ENCODE results near the gene VAMP8.

DNA sequence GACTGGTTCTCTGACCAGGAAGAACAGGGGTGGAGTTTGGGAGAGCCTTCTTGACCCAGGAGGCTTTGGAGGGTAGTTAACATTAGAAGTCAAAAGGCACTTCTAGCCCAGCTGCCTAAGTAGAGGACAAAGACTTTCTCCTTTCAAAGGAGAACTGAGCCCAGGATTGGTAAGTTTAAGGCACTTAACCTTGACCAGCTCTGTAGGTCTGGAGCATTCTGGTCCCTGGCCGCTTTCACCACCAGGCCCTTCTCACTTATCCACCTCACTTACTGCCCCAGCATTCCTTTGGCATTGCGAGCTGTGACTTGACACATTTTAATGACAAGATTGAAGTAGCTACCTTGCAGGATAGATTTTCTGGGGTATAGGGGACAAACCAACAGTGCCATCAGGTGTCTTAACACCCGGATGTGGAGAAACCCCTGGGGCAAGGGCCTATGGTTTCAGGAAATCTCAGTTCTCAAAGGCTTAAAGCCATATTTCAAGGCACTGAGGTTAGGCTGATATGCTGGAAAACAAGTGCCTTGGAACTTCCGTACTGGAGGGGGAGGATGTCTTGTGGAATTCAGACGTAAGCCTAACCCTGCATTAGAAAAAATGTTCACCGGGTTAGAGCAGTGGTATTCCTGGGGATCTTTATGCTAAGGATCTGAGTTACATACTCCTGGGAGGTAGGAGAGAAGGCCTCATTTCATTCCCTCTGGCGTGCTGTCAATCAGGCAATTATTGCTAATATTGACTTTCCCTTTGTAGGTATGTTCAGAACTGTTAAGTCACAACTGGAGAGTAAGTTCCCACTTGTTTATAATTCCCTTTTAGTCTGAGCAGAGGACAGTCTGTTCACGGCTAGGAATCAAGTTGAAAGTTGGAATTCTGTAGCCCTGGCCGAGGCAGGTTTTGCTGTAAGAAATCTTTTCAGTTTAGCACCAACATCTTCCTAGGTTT is 30.2 kb downstream of the VAMP8 start:
- no peak for TF ChIP-seq CTCF (IDR thresholded peaks at IDR 0.05; ENCODE audit: borderline replicate concordance, extremely low read depth, low read length, poor library complexity, severe bottlenecking)
- no peak for TF ChIP-seq EZH2 (IDR thresholded peaks at IDR 0.05; ENCODE audit: borderline replicate concordance, low read depth, low read length, severe bottlenecking)
